CD4-positive, alpha-beta T cell treated with Interleukin-12 subunit alpha and Interleukin-12 subunit beta, for 1 hour (primary cell): Measurements from ENCODE around the gene SPEM1.

Experiments used
- DNase-seq: peaks from one replicate; pipeline ENCODE4 v3.0.0-alpha.2; 2020

The SPEM1 gene

DNA sequence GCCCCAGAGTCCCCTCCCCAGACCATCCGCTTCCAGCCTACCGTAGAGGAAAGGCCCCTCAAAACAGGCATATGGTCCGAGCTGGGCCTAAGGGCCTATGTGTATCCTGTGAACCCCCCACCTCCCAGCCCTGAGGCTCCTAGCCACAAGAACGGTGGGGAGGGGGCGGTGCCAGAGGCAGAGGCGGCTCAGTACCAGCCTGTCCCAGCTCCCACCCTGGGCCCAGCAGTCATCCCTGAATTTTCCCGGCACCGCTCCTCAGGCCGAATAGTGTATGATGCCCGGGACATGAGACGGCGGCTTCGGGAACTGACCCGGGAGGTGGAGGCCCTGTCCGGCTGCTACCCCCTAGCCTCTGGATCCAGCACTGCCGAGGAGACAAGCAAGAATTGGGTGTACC lies 1.1 kb downstream of the SPEM1 start:
- no peak for DNase-seq

DNA sequence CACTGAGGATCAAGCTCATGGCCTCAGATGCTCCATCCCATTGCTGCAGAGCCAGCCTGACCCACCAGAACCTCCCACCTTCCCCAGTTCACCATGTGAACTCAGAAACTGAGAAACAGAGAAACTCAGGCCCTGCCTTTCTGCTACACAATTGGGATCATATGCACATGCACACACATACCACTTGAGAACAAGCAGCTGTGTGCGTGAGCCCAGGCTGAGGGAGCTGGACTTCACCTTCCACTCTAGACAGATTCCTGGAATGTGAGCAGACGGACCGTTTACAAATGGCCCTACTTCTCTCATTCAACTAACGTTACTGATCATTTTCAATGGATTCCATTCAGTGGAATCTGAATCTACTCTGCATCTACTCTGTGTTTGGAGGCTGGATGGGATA lies 3.6 kb downstream of the SPEM1 start:
- DNase-seq: no peak

DNA sequence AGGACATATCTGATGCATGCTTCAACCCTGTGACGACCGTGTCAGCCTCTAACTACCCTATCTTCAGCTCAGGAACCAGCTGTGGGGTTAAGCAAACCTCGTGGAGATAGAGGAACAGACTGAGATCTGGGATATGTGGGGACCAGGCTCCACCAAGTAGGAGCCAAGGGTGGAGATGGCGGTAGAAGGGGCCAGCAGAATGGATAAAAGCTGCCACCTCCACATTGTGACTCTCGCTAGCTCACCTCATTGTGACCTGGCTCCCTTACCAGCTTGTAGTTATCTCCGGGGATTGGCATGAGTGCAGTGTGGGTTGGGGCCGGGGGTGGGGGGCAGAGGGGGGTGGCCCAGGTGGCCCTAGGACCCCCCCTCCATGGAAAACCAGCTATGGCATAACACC lies 5.2 kb downstream of the SPEM1 start, which contains the start of gene SPEM2:
TSS of gene SPEM2 (plus strand) at position 301 of the 400 bp plus-strand sequence. CDS start at position 374, 73 bp downstream.
- no peak for DNase-seq

DNA sequence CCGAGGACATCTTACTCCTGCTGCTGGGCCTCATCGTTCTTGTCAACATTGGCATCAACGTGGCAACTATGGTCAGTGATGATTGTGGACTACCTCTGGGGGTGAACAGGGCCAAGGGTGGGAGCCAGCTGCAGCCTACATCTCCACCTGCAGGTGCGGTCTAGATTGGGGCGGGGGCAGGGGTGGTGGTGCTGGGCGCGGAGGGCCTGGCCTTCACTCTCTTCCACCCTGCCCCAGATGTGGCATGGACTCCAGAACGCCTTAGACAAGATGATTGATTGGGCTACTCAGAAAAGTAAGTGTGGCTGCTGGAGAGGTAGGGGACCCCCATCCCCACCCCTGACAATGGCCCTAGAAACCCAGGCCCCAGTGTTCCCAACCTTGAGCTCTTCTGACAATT lies 5.6 kb downstream of the SPEM1 start:
- DNase-seq: no peak

DNA sequence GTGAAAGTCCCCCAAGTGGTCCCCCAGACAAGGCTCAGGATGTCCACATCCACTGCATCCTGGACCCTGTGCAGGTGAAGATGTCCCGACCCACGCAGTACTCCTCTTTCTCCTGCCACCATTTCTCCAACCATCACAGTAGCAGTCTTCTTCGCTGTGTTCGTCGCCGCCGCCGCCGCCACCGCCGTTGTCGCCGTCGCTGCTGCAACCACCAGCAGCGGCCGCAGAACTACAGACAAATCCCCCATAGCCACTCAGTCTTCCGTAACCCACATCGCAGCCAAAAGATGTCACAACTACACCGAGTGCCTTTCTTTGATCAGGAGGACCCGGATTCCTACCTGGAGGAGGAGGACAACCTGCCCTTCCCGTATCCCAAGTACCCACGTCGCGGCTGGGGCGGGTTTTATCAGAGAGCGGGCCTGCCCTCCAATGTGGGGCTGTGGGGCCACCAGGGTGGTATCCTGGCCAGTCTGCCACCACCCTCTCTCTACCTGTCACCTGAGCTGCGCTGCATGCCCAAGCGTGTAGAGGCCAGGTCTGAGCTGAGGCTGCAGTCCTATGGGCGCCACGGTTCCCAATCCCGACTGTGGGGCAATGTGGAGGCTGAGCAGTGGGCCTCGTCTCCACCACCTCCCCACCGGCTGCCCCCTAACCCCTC lies 6.2 kb downstream of the SPEM1 start:
- no peak for DNase-seq

DNA sequence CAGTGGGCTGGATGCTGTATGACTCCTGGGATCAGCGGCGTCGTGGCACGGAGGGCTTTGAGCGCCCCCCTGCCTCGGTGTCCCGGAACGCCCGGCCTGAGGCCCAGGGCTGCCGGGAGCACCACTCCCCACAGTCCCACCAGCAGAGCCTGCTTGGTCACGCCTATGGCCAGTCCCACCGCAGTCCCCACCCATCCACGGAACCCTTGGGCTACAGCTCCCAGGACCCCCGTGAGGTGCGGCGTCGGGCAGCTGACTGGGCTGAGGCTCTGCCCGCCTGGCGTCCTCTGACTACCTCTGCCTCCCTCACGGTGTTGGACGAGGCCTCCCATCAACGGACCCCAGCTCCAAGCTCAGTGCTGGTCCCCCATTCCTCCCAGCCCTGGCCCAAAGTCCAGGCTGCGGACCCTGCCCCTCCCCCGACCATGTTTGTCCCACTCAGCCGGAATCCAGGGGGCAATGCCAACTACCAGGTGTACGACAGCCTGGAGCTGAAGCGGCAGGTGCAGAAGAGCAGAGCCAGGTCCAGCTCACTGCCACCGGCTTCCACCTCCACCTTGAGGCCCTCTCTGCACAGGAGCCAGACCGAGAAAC lies 6.9 kb downstream of the SPEM1 start:
- DNase-seq: no peak

DNA sequence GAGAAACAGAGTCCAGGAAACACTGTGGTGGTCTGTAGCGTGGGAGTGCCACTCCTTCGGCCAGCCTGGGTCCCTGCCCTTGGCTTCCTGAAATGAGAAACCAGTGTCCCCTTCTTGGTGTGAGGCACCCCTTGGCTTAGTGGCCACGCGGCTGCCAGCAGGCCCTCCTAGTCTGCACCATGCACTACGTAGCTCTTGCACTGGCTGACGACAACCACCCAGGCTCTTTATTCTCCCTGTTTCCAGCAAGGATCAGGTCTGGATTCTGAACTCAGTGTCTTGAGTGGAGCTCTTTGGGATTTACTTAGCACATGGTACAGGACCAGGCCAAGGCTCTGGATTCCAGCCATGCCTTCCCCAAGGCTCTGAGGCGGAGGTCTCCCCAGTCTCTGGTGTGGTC lies 7.4 kb downstream of the SPEM1 start:
- DNase-seq: no peak

DNA sequence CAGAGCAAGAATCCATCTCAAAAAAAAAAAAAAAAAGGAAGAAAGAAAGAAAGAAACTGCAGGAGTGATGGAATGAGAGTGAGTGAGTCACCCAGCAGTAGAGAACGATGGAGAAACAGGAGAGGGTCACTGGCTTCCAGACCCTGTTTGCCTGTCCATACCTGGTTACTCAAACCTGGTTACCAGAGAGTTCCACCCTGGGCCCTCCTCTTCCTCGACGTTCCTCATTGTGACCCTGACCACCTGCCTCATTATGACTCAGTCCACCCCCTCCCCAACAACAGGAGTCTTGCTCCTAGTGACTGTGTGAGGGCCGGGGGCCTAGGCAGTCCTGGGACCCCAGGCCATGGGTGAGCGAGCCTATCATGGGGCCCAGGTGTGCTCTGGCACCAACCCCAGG lies 8.4 kb downstream of the SPEM1 start, which contains the start of gene SPEM3:
TSS of gene SPEM3 (plus strand) at position 301 of the 400 bp plus-strand sequence. CDS start at position 347, 46 bp downstream.
- no peak for DNase-seq

DNA sequence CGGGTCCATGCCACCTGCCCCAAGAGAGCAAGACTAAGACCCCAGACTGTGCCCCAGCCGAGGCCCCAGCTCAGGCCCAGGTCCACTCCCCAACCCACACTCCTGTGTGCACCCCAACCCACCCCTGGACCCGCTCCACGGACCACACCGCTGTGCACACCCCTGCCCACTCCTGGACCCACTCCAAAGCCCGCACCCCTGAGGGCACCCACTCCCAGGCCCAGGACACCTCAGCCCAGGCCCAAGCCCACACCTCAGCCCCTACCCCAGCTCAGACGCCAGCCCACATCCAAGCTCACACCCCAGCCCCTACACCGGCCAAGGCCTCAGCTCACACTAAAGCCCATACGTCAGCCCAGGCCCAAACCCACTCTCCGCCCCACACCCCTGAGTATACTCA lies 9.6 kb downstream of the SPEM1 start:
- no peak for DNase-seq

DNA sequence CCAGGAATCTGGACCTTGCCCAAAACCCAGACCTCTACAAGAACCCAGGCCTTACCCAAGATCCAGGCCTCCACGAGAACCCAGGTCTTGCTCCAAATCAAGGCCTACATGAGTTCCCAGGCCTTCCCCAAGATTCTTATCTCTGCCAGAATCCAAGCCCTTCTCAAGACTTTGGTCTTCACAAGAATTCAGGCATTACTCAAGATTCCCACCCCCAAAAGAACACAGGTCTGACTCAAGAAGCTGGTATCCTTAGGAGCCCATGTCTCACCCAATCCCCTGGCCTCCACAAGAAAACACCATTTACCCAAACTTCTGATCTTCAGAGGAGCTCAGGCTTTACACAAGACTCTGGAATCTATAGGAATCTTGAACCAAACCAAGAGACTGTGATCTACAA lies 11.1 kb downstream of the SPEM1 start:
- no peak for DNase-seq

DNA sequence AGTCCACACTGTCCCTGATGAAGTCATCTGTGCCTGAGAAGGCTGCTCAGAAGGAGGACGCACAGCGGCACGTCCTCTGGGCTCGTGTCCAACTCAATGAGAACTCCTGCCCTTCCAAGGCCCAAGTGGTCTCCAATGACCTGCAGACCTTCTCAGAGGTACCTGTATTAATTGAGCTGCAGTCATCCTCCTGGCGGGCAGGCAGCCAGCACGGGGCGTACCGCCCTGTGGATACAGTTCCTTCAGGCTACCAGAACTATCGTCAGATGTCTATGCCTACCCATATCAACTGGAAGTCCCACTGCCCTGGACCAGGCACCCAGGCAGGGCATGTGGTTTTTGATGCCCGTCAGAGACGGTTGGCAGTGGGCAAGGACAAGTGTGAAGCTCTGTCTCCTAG lies 12.2 kb downstream of the SPEM1 start:
- no peak for DNase-seq

DNA sequence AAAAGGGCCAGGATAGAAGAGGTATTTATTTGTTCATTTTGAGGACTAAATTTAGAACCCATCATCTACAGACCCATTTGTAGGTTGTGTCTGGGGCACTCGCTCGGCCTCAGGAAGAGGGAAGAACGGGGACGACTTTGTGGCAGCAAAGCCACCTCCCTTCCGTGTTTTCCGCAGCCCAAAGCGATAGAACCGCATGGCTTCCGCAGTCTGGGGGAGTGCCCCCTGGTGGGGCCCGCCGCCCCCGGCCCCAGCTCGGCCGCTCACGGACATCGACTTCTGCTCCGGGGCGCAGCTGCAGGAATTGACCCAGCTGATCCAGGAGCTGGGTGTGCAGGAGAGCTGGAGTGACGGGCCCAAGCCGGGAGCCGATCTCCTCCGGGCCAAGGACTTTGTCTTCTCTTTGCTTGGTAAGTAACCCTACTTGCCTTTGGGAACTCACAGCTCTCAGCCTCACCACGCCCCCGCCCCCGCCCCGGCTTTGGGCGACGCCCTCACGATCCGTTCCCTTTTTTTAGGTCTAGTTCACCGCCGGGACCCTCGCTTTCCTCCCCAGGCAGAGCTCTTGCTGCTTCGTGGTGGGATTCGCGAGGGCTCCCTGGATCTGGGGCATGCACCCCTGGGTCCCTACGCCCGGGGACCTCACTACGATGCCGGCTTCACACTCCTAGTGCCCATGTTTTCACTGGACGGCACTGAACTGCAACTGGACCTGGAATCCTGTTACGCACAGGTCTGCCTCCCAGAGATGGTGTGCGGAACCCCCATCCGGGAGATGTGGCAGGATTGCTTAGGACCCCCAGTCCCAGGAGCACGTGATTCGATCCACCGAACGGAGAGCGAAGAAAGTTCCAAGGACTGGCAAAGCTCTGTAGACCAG lies 15.8 kb downstream of the SPEM1 start:
- DNase-seq: peak; percentile 57

DNA sequence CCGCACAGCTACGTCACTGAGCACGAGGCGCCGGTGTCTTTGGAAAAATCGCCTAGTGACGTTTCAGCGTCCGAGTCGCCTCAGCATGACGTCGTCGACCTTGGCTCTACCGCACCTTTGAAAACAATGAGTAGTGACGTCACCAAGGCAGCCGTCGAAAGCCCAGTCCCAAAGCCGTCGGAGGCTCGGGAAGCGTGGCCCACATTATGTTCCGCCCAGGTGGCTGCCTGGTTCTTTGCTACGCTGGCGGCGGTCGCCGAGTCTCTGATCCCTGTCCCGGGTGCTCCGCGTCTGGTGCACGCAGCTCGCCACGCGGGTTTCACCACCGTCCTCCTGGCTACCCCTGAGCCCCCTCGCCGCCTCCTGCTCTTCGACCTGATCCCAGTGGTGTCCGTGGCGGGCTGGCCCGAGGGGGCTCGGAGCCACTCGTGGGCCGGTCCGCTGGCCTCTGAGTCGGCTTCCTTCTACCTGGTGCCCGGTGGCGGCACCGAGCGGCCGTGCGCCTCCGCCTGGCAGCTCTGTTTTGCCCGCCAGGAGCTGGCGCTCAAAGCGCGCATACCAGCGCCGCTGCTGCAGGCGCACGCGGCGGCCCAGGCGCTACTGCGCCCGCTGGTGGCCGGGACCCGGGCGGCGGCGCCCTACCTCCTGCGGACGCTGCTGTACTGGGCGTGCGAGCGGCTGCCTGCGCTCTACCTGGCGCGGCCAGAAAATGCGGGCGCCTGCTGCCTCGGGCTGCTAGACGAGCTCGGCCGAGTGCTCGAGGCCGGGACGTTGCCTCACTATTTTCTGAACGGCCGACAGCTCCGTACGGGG lies 16.6 kb downstream of the SPEM1 start:
- DNase-seq: peak; percentile 87

DNA sequence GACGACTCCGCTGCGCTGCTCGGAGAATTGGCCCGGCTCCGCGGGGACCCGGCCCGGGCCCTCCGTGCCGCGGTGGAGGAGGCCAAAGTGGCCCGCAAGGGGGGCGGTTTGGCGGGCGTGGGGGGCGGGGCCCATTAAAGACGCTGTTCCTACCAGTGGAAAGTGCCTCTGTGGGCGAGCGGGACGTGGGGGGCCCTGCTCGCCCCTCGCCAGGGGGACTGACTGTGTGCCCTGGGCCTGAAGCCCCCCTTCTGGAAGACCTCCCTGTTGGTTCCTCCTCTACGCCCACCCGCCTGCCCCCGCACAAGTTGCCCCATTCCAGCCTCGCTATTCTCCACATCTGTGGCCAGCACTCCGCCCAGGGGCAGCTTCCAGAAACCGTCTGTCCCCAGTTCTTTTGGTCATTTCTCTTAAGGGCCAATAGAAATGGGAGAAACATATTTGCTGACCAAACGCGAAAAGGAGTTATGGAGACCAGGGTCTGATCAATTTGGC lies 17.3 kb downstream of the SPEM1 start:
- no peak for DNase-seq

DNA sequence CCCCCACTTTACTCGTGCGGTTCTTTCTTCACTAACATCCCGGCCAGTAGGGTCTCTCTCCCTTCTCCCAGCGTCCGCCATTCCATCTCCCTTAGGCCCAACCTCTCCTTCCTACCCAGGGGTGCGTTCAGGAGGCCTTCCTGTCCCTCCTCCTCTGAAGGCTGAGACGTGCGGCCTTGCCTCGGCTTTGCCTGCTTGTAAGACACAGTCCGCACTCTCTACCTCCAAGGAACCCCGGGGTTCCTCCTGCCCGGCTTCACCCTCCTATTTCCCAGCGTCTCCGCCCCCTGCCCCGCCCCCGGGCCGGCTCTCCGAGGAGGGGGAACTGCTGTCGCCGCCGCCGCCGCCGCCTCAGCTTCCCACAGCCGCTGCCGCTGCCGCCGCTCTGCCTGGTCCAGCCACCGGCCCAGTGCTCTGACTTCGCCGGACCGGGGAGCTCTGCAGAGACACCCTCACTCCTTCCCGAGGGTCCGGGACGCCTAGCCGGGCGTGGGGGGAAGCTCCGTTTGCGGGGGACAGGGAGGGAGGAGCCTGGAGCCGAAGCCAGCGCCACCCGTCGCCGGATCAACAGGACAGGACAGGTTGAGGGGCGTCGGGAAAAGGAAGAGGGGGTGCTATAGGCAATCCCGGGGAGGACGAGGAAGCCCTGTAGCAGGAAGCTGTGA lies 18.0 kb downstream of the SPEM1 start:
- peak; percentile 57 for DNase-seq

DNA sequence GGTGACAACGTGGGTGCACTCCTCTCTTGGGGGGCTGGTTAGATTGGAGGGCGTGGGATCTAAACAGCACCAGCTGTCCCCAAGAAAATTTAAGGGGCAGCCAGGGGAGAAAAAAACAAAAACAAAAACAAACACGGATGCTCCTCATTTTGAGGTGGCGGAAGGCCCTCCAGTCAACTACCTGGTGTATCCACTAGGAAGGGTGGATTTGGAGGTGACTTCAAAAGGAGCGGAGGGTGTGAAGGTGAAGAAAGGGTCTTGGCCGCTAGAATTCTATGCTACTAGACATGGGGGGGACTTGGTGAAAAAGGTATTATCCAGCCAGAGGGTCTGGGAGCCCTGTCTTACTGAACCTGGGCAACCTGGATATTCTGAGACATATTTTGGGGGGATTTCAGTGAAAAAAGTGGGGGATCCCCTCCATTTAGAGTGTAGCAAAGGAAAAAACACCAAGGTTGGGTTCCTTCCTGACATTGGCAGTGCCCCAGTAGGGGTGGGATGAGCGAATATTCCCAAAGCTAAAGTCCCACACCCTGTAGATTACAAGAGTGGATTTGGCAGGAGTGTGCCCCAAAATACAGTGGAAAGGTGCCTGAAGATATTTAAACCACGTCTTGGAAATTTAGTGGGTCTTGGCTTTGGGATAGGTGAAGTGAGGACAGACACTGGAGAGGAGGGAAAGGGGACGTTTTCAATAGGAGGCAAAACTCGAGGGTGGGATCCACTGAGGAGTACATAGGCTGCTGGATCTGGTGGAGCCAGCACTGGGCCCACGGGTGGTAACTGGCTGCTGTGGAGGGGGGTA lies 18.7 kb downstream of the SPEM1 start:
- no peak for DNase-seq

DNA sequence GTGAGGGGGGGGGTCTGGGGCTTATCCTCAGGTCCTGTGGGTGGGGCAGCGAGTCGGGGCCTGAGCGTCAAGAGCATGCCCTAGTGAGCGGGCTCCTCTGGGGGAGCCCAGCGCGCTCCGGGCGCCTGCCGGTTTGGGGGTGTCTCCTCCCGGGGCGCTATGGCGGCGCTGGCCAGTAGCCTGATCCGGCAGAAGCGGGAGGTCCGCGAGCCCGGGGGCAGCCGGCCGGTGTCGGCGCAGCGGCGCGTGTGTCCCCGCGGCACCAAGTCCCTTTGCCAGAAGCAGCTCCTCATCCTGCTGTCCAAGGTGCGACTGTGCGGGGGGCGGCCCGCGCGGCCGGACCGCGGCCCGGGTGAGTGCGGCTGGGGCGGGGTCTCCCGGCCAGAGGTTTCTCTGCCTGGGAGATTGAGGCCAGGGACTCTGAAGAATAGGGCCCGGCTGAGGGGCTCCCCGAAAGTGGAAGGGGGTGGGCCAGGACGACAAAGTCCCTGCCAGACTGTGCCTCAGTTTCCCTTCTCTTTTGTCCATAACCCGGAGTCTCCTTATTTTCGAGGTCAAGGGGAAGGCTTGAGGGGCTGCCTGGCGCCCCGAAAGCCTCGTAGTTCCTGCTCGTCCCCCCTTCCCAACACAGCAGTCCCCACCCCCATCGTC lies 19.5 kb downstream of the SPEM1 start, which contains the start of gene FGF11:
TSS of gene FGF11 (plus strand) at position 51 of the 651 bp plus-strand sequence. CDS start at position 160, 109 bp downstream.
- no peak for DNase-seq

DNA sequence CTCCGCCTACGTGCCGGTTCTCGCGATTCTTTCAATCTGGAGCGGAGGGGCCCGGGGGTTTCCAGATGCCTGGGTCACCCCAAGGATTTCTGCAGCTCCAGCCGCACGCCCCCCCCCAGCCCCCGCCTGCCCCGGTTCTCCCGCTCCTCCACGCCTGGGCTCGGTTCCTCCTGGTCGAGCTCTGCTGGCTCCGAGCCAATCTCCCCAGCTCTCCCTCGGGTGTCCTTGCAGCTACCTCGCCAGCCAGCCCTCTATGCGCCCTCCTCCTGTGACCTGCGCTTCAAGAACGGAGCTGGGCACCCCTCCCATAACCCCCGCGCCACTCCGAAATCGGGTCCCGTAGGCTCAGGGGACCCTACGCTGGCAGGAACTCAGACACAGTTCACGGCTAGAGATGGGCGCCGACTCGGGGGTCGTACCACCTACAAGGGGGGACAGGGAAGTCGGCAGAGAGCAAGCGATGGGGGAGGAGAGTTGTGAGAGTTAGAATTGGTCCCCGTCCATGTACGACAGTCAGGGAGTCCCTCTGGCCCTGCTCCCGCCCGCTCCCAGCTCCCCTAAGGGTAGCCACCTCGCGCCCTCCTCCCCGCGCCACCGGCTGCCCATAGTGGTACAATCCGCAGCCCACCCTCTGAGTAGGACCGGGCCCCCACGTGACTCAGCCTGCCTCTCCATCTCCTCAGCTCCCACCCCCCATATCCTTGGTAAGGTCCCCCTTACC lies 20.1 kb downstream of the SPEM1 start:
- peak; percentile 35 for DNase-seq

DNA sequence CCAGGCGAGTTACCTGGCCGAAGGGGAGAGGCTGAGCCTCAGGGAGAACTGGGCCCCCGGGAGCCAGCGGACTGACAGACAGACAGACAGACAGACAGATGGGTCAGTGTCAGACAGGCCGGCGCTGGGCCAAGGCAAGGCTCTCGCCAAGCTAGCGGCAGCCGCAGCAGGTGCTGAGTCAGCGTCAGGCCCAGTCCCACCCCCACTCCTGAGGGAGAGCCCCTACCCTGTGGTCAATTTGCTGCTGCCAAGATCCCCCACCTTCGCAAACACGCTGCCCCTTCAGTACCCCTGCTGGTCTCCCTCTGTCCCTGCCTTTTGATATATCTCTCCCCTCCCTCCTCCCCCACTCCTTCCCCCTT lies 20.7 kb downstream of the SPEM1 start:
- DNase-seq: no peak

DNA sequence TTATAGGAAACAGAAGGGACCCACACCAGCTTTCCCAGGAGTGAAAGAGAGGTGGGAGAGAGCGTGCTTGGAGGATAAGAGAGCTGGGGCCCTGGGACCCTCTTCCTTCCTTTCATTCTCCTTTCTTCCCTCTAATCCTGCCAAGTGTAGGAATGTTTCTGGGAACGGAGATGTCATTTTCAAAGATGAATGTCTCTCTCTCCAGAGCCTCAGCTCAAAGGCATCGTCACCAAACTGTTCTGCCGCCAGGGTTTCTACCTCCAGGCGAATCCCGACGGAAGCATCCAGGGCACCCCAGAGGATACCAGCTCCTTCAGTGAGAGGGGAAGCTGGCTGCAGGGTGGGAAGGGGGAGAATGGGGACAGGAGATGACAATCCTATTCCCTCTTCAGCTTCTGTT lies 21.1 kb downstream of the SPEM1 start:
- no peak for DNase-seq
